HuH-7.5 (cell line): ENCODE results near the gene GDNF.
A peak's percentile ranks its signal among the peaks of the same experiment; 100 is the strongest.
"Not testable (repeated sequence)": the region's sequence is repeated elsewhere in the genome, so short reads cannot be mapped to it uniquely, and the experiment has no call there.

Source experiments
- DNase-seq: peaks from one replicate; pipeline ENCODE4 v3.0.0; 2011; ENCODE audit warnings: low spot score

GDNF gene, protein sequence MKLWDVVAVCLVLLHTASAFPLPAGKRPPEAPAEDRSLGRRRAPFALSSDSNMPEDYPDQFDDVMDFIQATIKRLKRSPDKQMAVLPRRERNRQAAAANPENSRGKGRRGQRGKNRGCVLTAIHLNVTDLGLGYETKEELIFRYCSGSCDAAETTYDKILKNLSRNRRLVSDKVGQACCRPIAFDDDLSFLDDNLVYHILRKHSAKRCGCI

DNA sequence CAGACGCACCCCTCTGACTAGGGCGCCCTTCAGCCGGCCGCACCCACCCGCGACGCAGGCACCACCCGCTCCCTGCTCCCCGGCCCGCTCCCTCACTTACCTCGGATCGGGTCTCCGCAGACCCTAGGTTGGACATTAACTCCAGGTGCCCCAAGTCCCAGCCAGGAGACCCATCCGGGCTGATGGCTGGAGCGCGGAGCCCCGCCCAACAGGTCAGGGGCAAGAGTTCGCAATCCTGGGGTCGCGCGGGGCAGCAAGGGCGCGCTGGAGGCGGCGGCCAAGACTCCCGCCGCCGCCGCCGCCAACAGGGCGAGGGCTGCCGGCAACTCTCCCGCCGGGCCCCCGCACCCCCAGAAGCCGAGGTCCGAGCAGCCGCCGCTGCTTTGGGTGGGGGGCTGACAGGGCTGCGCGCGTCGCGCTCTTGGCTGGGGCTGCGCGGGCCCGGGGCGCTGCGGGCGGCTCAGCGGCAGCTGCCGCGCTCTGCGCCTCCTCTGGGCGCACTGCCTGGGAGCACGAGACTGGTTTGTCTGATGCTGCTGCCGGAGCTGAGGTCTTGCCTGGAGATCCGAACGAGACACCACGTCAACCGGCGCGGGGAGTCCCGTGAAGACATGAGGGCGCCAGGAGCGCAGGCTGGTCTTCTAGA lies at the start of gene GDNF:
Gene GDNF (minus strand): TSS at position 635 of the 646 bp plus-strand sequence. CDS start 5,245 bp downstream, outside the sequence.
- peak; percentile 96 for DNase-seq

DNA sequence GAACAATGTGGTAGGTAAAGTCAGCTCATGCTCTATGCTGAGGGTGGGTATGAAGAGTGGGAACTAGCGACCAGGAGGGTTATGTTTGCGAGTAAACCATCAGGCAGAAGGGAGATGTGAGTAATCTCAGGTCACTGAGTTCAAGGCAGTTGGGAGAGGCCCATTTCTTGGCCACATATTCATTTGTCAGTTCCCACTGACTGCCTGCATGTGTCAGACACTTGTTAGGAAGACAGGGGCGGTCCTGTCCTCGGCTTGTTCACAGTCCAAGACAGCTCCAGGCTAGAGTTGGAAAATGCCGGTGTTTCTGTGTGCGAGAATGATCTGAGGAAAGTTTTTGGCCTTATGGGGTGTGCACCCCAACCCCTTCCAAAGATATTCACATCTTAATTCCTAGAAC lies 48.6 kb upstream of the GDNF start:
- DNase-seq = no peak

DNA sequence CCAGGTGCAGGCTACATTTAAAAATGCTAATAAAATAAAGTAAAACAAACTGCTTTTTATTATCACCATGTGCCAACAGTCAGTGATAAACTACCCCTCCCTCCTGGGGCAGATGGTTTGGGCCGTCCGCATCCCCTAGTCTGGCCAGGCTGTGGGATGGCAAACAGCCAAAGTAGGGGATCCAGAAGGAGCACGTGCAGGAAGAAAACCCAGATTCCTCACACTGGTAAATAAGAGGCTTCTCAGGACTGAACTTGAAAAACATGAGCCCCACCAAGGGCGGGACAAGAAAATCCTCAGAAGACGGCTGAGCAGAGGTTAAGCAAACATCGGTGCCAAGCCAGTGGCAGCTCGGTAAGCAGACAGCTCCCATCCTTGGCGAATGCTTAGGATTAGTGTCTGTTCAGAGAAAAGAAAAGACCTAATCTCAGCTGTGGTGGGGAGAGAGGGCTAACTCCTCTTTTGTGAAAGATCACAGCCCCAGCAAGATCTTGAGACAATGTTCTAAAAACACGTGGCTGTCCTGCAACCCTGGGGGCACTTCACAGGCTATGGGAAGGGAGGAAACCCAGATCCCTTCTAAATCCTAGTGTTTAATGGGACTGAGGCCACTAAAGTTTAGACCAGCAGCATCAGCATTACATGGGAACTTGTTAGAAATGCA lies 46.5 kb upstream of the GDNF start:
- DNase-seq = no peak

DNA sequence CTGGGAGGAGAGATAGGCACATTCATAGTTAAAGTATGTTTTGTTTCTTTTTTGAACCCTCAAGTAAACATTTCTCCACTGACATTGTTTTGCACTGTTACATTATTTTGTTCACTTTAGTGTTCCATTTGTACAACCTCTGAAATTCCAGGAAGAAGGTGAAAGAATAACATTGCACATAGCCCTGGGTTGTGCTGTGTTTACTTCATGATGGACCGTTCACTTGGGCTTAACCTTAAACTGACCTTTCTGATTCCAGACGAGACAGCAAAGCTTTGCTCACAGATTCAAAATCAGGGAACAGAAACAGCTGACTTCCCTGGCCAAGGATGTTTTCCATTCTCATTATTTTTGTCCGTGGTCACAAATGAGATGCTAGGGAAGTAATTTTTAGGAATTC lies 42.8 kb upstream of the GDNF start:
- no peak for DNase-seq

DNA sequence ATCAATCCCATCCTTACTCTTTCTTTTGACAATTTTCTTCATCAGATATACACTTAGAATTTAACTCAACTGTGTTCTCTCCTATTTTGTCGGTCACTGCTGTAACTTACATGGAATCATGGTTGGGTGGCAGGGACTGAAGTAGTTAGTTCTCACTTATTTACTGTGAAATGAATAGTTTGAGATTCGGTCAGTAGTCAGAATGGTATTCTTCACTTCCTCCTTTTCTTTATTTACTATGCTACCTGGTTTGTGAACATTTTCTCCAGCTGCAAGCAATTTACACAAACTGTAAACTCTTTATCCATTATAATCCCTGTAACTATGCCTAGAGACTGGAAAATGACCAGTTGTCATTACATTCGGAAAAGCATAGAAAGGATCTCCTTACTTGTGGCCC lies 41.5 kb upstream of the GDNF start:
- no peak for DNase-seq

DNA sequence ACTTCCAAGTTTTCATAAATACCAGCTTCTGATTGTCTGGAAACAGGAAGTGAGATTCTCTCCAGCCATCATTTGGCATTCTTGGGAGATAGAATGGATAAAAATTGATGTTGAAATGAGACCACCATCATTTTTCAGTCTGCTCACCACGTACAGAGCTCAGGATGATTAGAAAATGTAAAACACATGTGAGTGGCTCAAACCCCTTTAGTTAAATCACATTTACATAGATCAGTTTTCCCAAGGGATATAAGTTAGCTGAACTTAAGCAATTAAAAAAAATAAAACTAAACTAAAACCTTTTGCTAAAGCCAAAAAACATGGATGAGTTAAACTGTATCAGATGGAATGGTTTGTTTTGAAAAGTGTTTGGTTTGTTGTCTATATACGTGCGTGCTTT lies 37.1 kb upstream of the GDNF start:
- no peak for DNase-seq

DNA sequence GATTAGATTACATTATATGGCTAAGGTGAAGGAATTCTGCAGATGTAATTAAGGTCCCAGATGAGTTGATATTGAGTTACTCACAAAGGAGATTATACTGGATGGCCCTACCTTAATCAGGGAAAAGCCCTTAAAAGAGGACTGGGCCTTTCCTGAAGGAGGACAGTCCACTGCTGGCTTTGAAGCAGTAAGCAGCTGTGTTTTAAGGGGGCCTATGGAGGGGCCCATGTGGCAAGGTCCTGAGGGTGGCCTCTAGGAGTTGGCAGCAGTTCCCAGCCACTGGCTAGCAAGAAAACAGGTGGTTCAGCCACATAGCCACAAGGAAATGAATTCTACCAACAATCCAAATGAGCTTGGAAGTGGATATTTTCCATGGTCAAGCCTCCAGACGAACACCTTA lies 36.4 kb upstream of the GDNF start:
- DNase-seq = no peak

DNA sequence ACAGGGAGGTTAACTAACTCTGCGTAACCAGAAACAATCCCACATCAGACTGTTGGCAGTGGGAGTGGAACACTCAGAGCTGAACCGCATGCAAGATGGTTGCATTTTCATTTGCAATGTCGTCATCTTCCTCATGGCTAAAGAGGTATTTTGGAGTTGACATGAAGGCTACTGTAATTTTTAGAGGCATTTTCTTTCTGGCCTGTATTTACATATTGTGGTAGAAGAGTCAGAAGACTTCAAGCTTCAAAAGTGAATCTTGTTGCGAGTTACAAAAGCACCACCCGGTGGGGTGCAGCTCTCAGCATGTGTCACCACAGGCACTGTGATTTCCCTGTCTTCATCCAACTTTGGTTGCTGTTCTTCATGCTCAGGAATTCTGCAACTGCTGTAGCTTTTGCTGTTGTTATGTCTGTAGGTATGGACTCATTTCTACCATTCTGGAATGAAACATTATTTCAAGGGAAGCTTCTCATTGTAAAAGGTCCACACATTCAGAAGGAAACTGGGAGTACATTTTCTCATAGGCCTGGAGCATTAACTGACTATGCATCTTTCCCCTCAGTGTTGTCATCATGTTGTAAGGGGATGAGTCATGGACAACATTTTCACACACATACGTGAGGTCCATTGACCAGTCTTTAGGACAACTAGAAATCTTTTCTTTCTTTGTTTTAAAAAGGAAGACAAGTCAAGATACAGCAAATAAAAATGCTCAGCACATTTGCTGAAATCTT lies 35.4 kb upstream of the GDNF start:
- no peak for DNase-seq

DNA sequence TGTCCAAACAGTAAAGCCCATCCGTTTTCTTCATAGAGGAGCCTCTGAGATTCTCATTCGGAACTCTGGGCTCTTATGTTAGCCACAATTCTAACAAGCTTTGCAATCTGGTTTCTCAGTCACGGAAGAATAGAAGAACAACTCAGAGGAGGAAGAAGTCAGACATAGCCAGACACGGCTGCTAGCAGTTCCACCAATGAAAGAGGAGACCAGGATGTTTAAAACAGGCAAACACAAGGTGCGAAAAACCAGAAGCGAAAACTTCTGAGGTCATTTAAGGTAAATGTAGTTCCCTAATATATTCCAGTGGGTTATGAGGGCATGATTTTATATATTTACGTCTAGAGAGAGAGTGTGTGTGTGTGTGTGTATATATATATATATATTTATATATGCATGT lies 34.1 kb upstream of the GDNF start:
- DNase-seq = no peak

DNA sequence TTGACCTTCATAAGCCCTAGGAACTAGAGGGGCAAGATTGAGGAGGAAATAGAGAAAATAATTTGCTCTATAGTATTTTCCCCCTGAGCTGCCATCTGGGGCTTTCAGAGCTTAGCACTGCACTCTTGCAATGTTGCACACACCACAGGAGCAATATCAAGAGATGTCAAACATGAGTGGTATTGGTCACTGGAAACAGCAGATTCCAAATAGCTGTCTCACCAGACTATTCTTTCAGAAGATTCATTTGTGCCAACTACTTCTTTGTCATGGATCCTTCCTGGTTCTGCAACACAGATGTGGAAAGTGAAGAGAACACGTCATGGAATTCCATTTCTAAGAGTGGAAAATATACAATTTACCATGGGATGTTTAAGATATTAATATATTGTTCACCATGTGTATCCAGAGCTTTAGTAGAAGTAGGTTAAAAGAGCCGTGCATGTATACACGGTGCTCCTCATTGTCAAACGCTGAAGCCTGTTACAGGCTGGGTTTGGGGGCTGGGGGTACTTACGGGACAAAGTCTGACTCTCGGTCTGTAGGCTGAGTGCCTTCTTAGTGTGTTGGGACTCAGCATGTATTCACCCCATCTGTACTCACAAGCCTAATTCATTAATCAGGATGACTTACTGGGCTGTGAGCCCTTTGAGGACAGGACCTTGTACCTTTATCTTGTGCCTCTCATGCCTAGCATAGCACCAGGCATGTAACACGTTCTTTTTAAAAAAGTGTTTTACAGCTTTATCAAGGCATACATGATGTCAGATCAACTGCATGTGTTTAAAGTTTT lies 31.4 kb upstream of the GDNF start:
- no peak for DNase-seq

DNA sequence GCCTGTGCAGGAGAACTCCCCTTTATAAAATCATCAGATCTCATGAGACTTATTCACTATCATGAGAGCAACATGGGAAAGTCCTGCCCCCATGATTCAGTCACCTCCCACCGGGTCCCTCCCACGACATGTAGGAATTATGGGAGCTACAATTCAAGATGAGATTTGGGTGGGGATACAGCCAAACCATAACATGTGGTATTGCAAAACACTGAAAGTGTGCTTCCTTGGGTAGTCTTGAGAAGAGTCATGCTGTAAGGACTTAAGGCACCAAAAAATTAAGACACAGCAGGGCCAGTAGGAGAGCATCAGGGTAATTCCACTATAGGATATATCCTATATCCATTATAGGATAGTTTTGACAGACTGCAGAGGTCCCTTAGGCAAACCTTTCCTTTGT lies 29.4 kb upstream of the GDNF start:
- DNase-seq = no peak

DNA sequence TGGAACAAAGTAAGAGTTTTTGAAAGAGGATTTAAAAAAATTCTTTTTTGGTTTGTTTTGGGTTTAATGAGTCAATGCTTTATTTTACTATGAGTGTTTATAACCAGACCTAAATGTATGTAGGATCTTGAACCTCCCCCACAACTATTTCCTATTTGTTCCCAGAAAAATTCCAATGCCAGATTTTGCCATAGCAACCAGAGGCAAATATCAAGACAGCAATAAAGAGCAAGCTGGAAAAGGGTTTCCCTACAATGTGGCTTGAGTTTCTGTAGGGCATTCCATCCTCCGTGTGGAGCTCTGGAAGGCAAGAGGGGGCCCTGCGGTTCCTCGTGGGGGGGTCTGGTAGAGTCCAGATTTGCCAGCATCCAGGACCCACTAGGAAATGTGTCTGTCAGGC lies 27.8 kb upstream of the GDNF start:
- no peak for DNase-seq

DNA sequence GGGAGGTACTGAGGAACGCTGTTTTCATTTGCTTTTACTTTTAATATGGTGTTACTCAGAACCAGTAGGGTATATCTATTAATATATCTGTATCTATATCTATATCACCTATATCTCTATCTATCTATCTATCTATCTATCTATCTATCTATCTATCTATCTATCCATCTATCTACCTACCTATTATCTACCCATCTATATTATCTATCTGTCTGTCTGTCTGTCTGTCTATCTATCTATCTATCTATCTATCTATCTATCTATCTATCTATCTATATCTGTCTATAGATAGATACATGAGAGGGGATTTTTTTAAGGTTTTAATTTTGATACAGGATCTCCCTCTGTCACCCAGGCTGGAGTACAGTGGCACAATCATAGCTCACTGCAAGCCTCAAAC lies 23.1 kb upstream of the GDNF start:
- DNase-seq = not testable (repeated sequence)

DNA sequence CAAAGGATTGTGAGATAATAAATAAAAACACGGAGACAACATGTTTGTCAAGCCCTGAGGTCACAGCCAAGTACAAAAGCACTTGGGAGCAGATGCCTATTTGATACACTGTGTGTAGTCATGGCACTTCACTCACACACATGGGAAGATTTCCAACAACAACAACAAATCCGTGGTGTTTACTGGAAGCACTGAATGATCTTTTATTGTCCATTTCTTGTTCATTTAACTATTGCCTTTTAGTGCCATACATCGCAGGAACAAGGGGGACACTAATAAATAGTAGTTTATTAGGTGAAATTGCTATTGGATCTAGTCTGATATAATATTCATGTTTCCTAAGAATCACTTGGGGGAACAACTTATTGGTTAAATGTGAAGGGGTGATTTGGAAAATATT lies 20.4 kb upstream of the GDNF start:
- no peak for DNase-seq

DNA sequence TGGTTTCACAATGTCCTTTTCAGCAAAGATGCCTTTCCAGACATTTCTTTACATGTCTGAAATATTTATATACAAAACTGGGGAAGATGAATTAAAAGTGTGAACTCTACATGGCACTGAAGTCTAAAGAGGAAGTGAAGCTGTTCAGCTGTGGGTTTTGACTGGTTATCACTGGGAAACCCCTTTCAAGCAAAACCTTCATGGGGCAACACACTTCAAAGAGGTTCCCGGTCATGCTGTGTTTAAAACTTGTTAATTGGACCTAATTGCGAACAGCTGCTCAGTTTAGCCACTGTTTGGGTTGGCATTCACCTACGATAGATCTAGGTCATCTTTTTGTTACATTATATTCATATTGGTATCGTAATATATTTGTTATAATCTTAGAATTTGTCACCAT lies 20.0 kb upstream of the GDNF start:
- no peak for DNase-seq

DNA sequence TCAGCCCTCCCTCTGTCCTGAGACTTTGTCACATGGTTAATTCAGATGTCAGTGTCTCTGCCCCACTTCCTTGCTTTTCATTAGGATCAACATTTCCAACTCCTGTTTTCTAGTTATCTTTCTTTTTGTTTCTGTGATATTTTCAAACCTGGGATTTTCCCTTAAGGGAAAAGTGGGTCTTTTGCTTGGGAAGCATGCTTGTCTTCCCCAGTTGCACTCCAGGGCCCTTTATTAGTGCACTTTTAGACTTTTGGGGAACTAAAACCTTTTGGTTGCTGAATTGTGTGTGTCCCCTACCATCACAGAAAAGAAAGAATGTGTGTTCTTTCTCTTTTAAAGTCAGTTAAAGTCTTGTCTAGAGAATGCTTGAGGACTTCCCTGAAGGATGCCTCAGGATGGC lies 18.4 kb upstream of the GDNF start:
- DNase-seq = no peak

DNA sequence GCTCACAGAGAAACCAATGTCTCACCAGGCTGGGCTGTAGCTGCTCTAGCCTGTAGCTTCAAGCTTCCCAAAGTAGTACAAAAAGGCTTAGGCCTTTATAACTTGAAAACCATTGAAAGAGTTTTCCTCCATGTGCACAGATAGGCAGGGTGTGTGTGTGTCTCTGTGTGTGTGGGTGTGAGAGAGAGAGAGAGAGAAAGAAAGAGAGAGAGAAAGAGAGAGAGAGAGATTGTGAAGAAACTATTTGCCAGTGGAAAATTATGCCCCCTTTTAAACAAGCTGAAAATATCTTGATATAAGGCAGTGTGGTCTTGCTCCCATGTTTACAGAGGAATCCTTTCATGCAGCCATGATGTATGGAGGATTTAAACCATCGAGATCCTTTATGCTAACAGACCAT lies 17.9 kb upstream of the GDNF start:
- no peak for DNase-seq

DNA sequence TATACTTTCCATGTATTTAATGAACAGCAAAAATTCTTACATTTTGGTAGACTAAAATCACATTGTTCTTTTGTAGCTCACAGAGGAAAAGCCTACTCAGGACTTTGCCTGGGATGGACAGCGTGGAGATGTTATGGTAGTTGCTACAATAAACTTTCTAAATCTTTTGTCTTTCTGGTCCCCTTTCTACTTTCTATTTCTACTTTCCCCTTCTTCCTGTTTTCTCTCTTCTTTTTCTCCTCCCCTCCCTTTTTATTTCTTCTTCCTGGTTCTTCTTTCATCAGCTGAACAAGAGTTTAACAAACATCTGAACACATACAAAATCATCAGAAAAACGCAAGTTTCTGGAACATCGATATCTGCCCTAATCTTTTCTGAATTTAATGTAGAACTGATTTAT lies 15.6 kb upstream of the GDNF start:
- no peak for DNase-seq

DNA sequence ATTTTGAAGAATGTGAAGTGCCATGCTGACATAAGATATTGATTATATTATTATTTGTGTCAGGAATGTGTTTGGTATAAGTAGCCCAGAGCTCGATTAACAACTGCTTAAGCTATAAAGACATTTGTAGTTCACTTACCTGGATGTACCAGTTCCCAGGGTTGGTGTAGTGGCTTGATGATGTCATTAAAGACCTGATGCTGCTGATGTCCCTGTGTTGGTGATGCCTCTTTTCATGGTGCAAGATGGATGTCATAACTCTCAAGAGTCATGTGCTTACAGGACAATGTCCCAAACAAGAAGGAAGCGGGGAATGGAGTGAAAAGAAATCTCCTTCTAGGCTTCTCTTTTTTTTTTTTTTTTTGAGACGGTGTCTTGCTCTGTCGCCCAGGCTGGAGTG lies 11.5 kb upstream of the GDNF start:
- DNase-seq = no peak

DNA sequence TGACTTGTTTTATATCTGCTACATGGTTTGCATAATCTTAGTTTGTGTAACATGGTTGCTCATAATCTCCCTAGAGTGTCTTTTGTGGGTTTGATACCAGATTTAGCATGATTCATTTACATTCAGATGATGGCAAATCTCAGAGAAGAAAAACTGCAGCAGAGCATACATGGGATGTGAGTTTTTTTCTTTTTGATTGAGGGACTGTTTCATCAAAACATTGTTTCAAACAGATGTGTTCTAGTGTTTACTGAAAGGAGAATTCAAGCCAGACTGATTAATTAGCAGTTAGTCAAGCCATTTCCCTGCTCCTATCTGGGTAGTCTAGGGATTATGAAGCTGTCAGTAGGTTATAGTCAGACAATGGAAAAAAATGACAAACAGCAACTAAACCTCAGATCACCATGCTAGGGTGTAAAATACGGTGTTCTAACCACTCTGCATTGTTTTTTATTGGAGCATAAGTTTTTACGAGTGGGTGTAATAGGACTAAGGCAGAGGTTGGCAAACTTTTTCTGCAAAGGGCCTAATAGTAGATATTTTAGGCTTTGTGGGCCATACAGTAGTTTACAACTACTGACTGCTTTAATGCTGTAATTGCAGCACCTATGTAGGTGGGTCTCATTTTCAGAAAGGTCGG lies 10.5 kb upstream of the GDNF start:
- DNase-seq = no peak

DNA sequence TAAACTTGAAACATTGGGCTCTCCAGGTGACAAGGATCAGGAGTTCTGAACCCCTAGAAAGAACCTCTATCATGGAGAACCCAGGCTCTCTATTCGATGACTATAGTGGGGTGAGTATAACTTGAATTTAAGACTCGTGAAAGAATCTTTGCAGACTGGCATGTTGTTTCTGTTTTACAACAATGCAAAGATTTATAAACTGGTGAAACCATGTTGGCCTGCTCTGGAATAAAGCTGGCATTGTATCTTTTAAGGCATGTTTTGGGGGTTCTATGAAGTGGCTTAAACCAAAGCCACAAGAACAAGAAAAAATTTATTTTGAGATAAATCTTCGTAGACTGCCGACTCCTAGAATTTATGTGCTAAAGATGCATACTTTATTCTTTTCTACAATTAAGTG lies 9.8 kb upstream of the GDNF start:
- no peak for DNase-seq

DNA sequence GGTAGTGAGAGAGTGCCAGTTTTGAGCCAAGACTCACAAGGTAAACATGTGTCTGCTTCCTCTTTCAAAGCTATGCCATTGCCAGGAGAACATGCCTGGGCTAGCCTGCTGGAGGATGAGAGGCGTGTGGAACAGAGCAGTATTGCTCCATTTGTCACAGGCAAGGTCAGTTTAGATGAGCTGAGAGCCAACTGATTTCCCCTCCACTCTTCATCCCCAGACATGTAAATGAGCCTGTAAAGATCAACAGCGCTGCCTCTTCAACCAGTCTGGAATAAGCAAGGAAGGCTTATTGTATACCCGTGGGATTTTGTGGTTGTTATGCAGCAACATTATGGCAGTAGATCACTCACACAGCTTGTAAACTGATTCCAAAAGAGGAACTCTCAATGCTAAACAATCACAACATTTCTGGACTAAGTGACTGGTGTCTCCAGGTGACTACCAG lies 8.2 kb upstream of the GDNF start:
- no peak for DNase-seq
